ENCODE results near the gene ABCF2. TPM values are rescaled to one million over a fixed set of nuclear protein-coding genes. Genes with fewer than 3 reads are reported as not detected.

Gene ABCF2
- total RNA-seq, 1 experiment from 2014 or later = 63.7 TPM

DNA sequence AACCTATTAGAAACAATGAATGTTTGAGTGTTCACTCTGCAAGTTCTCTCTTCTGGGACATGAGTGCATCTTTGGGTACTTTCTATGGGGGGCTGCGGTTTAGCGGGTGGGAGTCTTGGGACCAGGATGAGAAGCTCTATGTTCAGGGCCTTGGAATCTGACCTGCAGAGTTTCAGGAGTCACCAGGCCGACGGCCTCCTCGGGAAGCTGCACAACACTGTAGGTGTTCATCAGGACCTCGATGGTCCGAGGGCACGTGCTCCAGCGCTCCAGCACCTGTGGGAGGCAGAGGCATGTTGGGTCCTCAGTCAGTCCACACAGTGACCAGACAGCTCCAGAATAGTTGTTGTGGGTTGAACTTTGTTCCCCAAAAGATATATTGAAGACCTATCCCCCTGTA lies 50.6 kb downstream of the ABCF2 start:
- no peaks in the 10 kb centered on the region for H4K20me1 ChIP-seq (ENCODE audit: insufficient read depth)
- no peaks in the 10 kb centered on the region for H3K4me1 ChIP-seq (ENCODE audit: control insufficient read depth in 1 of 2, insufficient read depth in 2 of 2, low read length in 2 of 2)
- ATAC-seq = no peak
- no peak overlapping the region for H3K9ac ChIP-seq (ENCODE audit: low read length)
- TF ChIP-seq, protein P1, sequence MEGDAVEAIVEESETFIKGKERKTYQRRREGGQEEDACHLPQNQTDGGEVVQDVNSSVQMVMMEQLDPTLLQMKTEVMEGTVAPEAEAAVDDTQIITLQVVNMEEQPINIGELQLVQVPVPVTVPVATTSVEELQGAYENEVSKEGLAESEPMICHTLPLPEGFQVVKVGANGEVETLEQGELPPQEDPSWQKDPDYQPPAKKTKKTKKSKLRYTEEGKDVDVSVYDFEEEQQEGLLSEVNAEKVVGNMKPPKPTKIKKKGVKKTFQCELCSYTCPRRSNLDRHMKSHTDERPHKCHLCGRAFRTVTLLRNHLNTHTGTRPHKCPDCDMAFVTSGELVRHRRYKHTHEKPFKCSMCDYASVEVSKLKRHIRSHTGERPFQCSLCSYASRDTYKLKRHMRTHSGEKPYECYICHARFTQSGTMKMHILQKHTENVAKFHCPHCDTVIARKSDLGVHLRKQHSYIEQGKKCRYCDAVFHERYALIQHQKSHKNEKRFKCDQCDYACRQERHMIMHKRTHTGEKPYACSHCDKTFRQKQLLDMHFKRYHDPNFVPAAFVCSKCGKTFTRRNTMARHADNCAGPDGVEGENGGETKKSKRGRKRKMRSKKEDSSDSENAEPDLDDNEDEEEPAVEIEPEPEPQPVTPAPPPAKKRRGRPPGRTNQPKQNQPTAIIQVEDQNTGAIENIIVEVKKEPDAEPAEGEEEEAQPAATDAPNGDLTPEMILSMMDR (IDR thresholded peaks at IDR 0.05 in 2 of 3, conservative IDR thresholded peaks at IDR 0.05 in 1 of 3; ENCODE audit: borderline replicate concordance in 1 of 3, insufficient read depth in 1 of 3, low read depth in 2 of 3, low read length in 2 of 3) = no peak
- TF ChIP-seq SRF (IDR thresholded peaks at IDR 0.05; ENCODE audit: low read depth) (no peak), YY1 (IDR thresholded peaks at IDR 0.05; ENCODE audit: extremely low read depth, insufficient replicate concordance, low read depth, low read length) (no peak), TCF7L2 (IDR thresholded peaks at IDR 0.05; ENCODE audit: borderline replicate concordance, extremely low read depth, insufficient read depth, insufficient read length) (no peak), POLR2AphosphoS5 (IDR thresholded peaks at IDR 0.05; ENCODE audit: low read depth, low read length) (no peak), ELF1 (IDR thresholded peaks at IDR 0.05; ENCODE audit: borderline replicate concordance, low read depth) (no peak), EGR1 (IDR thresholded peaks at IDR 0.05; ENCODE audit: low read depth) (no peak), EZH2phosphoT487 (IDR thresholded peaks at IDR 0.05; ENCODE audit: borderline replicate concordance) (no peak), FOSL1 (IDR thresholded peaks at IDR 0.05; ENCODE audit: low read depth) (no peak), CBX3 (IDR thresholded peaks at IDR 0.05; ENCODE audit: low read depth) (no peak), JUND (IDR thresholded peaks at IDR 0.05) (no peak), EZH2 (IDR thresholded peaks at IDR 0.05) (no peak), MAX (IDR thresholded peaks at IDR 0.05) (no peak), ZNF274 (IDR thresholded peaks at IDR 0.05; ENCODE audit: low read depth, low read length) (no peak), RAD21 (IDR thresholded peaks at IDR 0.05; ENCODE audit: low read depth) (no peak), POLR2A (IDR thresholded peaks at IDR 0.05; ENCODE audit: borderline replicate concordance, extremely low read depth, insufficient read depth, insufficient read length) (no peak)
- TF ChIP-seq, protein P2, sequence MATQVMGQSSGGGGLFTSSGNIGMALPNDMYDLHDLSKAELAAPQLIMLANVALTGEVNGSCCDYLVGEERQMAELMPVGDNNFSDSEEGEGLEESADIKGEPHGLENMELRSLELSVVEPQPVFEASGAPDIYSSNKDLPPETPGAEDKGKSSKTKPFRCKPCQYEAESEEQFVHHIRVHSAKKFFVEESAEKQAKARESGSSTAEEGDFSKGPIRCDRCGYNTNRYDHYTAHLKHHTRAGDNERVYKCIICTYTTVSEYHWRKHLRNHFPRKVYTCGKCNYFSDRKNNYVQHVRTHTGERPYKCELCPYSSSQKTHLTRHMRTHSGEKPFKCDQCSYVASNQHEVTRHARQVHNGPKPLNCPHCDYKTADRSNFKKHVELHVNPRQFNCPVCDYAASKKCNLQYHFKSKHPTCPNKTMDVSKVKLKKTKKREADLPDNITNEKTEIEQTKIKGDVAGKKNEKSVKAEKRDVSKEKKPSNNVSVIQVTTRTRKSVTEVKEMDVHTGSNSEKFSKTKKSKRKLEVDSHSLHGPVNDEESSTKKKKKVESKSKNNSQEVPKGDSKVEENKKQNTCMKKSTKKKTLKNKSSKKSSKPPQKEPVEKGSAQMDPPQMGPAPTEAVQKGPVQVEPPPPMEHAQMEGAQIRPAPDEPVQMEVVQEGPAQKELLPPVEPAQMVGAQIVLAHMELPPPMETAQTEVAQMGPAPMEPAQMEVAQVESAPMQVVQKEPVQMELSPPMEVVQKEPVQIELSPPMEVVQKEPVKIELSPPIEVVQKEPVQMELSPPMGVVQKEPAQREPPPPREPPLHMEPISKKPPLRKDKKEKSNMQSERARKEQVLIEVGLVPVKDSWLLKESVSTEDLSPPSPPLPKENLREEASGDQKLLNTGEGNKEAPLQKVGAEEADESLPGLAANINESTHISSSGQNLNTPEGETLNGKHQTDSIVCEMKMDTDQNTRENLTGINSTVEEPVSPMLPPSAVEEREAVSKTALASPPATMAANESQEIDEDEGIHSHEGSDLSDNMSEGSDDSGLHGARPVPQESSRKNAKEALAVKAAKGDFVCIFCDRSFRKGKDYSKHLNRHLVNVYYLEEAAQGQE (IDR thresholded peaks at IDR 0.05; ENCODE audit: low read depth) = no peak
- TF ChIP-seq, protein P3, sequence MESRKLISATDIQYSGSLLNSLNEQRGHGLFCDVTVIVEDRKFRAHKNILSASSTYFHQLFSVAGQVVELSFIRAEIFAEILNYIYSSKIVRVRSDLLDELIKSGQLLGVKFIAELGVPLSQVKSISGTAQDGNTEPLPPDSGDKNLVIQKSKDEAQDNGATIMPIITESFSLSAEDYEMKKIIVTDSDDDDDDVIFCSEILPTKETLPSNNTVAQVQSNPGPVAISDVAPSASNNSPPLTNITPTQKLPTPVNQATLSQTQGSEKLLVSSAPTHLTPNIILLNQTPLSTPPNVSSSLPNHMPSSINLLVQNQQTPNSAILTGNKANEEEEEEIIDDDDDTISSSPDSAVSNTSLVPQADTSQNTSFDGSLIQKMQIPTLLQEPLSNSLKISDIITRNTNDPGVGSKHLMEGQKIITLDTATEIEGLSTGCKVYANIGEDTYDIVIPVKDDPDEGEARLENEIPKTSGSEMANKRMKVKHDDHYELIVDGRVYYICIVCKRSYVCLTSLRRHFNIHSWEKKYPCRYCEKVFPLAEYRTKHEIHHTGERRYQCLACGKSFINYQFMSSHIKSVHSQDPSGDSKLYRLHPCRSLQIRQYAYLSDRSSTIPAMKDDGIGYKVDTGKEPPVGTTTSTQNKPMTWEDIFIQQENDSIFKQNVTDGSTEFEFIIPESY (IDR thresholded peaks at IDR 0.05; ENCODE audit: extremely low read depth, insufficient replicate concordance, low read length) = no peak
- POLR2A ChIA-PET = no interaction called here
- intact Hi-C loops (cut with micrococcal nuclease) = no loop called here
- no peak overlapping the region for H3K4me2 ChIP-seq (ENCODE audit: low read length)
- BruUV-seq (replicated peaks) = no TSS peak
- no peak overlapping the region for H2AFZ ChIP-seq (ENCODE audit: low read depth, low read length, poor library complexity, severe bottlenecking)
- no peak overlapping the region for H3K4me3 ChIP-seq (replicated peaks in 1 of 2; ENCODE audit: low read depth in 1 of 2, low read length in 2 of 2)
- H3K36me3 ChIP-seq (ENCODE audit: control insufficient read depth in 1 of 2, insufficient read depth in 2 of 2, low read length in 2 of 2) = no peaks in the 10 kb centered on the region
- CTCF ChIA-PET = interaction anchor here (1.2 kb wide), 1 partner anchor 52 kb away, joined by 3 read pairs; no protein-coding TSS in a partner anchor
- peaks cover 0 to 8% of the 10 kb centered on the region in 2 experiments; a peak in 1 of 4 replicates for H3K9me3 ChIP-seq (ENCODE audit: control insufficient read depth in 1 of 2, insufficient read depth in 1 of 2, low read depth in 1 of 2, low read length in 2 of 2)
- H3K79me2 ChIP-seq (ENCODE audit: insufficient read depth, low read length) = no peaks in the 10 kb centered on the region
- no peak overlapping the region for H3K27ac ChIP-seq (ENCODE audit: low read depth, low read length)
- H3K27me3 ChIP-seq (ENCODE audit: insufficient read depth, low read length) = no peaks in the 10 kb centered on the region
- RAD21 ChIA-PET (ENCODE audit: low non-redundant PET in 1 of 2, low total read pairs in 2 of 2, uncharacterized antibody in 2 of 2, unreplicated experiment in 2 of 2) = no interaction called here
- DNase-seq (ENCODE audit: low read depth, low spot score) = no peak
- H3K9me2 ChIP-seq (ENCODE audit: insufficient read depth) = no peaks in the 10 kb centered on the region
